HG03469 (cell line): ENCODE data around the gene HCRTR1.

Experiments
- ATAC-seq: cut with Tn5 transposase; IDR thresholded peaks from one replicate; pipeline ENCODE4 v1.9.1; 2021; ENCODE audit warnings: mild to moderate bottlenecking, moderate library complexity, moderate number of reproducible peaks; ENCODE audit not compliant: unreplicated experiment

The HCRTR1 gene

DNA sequence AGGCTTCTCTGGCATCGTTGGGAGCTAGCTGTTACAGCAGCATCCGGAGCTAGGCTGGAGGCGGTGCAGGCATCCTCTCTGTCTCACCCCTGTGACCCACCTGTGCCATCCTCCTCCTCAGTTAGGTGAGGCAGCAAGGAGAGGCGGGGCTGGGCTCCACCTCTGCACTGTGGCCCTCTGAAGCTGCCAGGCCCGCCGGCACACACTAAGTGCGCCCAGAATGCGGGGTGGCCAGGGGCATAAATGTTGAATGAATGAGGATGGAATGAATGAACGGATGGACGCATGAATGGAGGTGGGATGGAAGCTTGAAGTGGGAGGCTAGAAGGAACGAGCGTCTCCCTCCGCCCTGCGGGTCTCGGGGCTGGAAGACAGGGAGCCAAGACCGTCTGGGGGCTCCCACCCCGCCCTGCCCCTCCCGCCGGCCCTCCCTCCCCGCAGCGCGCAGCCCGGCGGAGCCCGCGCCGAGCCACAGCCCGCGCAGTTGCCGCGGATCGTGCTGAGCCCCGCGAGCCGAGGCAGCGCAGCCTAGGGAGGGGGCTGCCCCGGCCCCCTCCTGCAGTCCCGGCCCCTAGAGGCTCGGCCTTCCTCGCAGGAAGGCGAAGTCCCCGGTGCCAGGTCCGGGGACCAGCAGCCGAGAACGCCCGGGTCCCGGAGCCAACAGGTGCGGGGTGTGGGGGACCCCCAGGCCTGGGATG, at the start of gene HCRTR1:
Gene HCRTR1, plus strand, starts transcription at position 472 of the 698 bp plus-strand sequence. CDS start 1,504 bp downstream, outside the sequence.
- ATAC-seq, result no peak

DNA sequence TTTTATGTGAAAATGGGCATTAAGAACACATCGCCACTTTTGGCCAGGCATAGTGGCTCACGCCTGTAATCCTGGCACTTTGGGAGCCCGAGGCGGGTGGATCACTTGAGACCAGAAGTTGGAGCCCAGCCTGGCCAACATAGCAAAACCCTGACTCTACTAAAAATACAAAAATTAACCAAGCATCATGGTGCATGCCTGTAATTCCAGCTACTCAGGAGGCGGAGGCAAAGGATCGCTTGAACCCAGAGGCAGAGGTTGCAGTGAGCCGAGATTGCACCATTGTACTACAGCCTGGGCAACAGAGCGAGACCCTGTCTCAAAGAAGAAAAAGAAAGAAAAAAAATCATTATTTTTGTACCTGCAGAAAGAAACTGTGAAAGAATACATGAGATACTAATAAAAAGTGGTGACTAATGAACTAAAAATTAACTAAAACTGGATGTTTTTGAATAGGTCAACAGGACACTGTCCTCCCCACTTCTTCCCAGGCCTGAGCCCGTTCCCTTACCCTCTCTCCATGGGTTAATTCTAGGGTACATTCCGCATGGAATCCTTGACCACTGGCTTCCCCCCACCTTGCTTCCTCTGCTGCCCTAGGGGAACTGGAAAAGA, 49.4 kb upstream of the HCRTR1 start:
- ATAC-seq, result no peak

DNA sequence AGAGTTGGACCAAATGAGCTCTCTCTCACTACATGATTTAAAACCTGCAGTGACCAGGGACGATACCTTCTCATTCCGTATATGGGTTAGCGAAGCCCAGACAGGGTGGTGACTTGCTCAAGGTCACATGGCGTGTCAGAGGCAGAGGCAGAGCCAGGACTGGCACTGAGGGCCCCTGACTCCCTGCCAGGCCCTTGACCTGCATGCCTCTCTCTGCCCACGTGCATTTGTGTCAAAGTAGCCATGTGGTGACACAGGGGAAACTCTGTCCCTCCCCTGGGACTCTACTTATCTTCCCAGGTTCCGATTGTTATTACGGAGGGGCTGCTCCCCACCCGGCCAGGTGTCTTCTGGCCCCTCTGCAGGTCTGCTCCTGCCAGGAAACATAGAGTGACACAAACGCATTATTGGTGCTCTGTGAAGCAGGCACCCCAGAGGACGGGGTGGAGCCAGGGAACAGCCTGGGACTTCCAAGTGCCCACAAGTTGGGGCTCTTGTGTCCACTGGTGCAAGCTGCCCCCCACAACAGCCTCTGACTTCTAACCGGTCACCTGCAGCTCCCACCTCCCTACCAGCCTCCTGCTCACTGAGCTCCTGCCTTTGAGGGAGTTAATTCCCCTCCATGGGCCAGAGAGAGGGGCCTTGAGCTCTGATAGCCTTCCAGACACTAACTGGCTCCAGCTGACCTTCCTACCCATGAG, 48.4 kb upstream of the HCRTR1 start:
- no peak for ATAC-seq

- no peak for ATAC-seq
Observed at GRCh38 chr1:31569596-31570173, 47.8 kb upstream of the HCRTR1 start.

DNA sequence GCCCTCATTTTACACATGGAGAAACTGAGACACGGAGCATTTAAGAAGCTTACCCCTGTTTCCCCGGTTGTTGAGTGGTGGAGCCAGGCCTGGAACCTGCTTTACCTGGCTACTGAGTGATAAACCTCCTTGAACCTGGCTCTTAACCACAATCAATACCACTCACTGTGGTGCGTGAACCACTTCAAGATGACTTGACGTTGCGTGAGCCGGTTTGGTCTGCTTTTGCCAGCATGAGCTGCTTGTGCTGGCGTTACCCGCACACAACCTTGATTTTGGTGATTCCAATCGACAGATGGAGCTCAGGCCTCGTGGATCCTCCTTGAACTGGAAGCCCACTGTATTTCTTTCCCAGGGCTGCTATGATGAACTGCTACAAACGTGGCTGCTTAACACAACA, 47.3 kb upstream of the HCRTR1 start:
- ATAC-seq, result no peak

DNA sequence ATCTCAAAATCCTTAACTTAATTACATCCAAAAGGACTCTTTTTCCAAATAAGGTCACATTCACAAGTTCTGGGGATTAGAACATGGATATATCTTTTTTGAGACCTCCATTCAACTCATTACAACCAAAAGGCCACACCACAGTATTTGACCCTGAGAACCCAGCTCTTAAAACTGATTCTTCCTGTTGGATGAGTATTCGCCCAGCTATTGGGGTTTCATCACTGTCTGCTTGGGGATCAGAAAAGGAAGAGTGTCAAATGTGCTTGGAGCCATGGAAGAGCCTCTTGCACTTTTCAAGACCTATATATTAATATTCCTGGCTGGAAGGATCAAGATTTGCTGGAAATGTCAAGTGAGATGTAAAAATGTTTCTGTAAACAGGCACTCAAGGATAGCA, 46.6 kb upstream of the HCRTR1 start:
- no peak for ATAC-seq

- no peak for ATAC-seq
Observed at GRCh38 chr1:31571340-31572295, 45.9 kb upstream of the HCRTR1 start.

GRCh38 chr1:31572323-31573104, 45.0 kb upstream of the HCRTR1 start:
- no peak for ATAC-seq

DNA sequence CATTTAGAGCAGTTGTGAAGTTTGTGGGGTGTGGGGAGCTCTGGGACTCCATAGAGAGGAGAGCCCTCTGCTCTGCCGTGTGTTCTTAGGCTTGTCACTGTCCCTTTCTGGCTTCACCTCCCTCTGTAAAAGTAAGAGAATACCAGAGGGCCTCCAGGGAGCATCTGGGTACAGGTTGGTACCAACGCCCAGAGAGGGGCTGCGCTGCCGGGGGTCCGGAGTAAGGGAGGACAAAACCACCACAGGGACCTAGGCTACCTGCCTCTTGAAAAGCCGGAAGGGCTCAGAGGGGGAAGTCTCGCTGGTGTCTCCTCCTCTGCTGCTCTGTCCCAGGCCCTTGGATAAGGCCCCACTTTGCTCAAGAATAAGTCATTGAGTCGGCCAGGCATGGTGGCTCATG, 44.2 kb upstream of the HCRTR1 start:
- ATAC-seq, result no peak

DNA sequence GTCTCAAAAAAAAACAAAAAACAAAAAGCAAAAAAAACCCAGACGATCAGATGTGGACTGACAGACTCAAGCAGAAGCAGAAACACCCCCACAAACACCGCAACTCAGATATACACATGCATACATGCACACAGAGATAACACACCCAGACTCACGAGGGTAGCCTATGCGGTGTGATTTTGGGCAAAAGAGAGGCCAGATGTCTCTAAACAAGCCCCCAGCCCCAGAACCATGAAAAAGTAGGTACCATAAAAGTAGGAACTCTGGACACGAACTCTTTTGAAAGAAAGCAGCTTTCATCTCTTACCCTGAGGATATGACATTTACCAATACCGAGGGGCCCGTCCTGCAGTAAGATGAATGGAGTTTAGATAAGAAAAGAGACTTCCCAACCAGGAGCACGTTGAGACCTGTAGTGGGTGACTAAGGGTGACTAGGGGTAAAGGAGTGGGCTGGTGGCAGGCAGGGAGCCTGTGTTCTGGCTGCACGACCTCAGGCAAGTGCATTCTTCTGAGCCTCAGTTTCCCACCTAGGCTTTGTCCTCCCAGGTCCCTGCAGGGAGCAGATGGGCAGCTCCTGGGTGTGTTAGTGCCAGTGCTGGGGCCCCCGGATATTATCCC, 42.6 kb upstream of the HCRTR1 start:
- ATAC-seq, result no peak

DNA sequence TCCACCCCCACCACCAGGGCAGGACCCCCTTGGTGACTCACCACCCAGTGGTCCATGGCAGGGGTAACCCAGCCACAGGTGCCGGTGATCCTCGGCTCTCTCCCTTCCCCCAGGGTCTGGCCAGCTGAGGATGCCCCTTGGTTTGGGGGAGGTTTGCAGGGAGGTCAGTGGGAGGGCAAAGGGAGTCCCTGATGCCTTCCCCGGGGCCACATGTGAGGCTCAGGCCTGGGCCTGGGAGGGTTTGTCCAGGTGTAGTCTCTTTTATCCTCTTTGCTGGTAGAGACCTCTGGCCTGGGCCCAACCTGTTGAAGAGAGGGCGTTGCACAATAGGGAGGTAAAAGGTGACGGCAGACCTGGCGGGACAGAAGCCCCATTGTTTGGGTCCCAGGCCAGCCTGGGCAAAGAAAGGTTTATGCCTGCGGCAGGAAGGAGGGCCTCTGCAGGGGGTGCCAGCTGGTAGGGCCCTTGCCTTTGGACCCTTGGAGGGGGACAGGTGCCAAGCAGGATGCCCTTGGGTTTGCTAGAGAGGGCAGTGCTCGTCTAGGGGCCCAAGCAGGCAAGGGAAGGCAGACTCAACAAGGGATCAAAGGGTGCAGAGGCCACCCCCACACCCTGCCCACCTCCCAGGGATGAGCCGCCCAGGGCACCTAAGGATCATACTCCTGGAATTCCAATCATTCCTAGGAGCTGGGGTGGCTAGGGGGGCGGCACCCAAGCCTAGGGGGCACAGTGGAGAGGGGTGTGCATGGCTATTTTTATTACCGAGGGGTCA, 41.9 kb upstream of the HCRTR1 start:
- ATAC-seq, result no peak

DNA sequence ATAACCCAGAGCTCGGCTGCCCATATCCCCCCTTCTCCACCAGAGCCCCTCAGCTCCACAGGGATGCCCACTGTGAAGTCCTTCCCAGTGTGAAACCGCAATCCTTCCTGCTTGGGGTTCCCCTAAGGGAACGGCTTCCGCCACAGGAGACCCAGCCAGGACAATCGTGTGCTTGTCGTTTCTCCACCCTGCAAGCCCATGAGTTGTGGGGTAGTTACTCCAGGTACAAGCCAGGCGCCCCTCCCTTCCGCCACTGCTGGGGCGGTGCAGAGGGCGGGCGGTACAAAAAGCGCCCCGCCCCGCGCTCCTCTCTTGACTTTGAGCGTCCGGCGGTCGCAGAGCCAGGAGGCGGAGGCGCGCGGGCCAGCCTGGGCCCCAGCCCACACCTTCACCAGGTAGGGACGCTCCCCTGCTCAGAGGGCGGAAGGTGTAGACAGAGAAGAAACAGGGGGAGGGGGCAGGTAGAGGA, 41.3 kb upstream of the HCRTR1 start, which contains the start of gene TINAGL1:
Gene TINAGL1, plus strand, starts transcription at position 315 of the 469 bp plus-strand sequence. CDS start 634 bp downstream, outside the sequence.
- ATAC-seq, result no peak

DNA sequence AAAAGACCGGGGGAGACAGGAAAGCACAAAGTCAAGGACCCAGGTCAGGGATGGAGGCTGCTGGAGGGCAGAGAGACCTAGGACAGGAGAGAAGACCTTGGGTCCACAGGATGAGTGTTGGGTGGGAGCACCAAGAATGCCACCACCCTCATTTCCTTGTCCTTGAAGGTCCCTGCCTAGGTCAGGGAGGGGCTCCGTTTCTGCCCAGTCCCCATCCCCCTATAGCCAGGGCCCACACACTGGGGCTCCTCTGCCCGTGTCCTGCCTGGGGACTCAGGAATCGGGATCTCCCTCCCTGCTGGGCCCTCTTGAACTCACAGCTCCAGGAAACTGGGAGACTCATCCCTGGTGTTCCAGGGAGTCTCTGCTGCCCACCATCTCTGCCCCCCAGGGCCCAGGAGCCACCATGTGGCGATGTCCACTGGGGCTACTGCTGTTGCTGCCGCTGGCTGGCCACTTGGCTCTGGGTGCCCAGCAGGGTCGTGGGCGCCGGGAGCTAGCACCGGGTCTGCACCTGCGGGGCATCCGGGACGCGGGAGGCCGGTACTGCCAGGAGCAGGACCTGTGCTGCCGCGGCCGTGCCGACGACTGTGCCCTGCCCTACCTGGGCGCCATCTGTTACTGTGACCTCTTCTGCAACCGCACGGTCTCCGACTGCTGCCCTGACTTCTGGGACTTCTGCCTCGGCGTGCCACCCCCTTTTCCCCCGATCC, 40.6 kb upstream of the HCRTR1 start:
- no peak for ATAC-seq

DNA sequence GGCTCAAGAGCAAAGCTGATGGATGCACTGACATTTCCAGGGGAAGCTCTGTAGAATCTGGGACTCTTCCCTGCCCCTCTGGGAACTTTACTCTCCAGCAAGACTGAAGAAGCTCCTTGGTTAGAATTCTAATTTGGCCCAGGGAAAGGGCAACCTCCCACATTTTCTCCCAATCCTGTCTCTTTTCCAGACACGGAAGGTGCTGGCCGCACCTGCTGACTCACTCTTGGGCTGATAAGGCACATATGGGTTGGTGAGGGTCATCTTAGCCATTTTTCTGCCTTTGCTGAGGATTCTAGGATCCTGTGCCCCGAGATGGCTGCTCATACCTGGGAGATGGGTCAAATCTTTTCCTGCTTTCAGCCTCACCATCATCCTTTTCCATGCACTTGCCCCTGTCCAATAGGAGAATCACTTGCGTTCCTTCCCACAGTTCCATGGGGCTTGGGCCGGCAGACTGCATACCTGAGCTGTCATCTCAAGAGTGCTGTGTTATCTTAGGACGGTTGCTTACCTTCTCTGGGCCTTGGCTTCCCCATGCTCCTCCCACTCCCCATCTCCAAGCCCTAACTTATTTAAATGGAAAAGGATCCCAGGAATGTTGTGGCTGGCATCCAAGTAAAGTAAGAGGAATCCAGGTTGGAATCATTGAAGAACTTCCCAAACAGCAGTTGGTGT, 39.8 kb upstream of the HCRTR1 start:
- ATAC-seq, result no peak

DNA sequence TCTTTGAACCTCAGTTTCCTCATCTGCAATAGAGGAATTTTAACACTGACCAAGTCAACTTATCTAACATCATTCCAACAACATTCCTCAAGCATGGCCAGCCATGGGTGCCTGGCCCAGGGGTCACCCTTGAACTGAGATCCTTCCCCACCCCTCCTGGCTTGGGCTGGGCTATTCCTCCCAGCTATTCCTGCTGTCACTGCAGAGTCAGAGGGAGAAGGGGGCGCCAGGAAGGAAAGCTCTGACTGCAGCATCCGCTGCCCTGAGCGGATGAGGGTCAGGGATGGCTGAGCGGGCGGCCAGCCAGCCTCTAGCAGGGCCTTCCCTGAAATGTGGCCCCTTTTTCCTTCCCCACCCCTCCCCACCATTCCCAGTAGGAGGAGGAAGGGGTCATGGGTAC, 38.1 kb upstream of the HCRTR1 start:
- ATAC-seq, result no peak

GRCh38 chr1:31580513-31580870, 37.0 kb upstream of the HCRTR1 start:
- ATAC-seq, result no peak

GRCh38 chr1:31580891-31581603, 36.4 kb upstream of the HCRTR1 start:
- ATAC-seq, result no peak
